PFSK-1 (cell line): Measurements from ENCODE around the gene URB2.

Experiments
- POLR2AphosphoS5 ChIP-seq: IDR thresholded peaks from 2 replicates; pipeline ENCODE4 v1.6.1; 2012; ENCODE audit warnings: low read depth, mild to moderate bottlenecking, control low read depth, low read length, moderate library complexity
- SIN3A ChIP-seq: IDR thresholded peaks from 2 replicates; pipeline ENCODE4 v1.6.1; 2012; ENCODE audit warnings: mild to moderate bottlenecking, low read length, moderate library complexity, borderline replicate concordance; ENCODE audit not compliant: insufficient read depth
- TF ChIP-seq, protein P1 (sequence below), 2 experiments: IDR thresholded peaks; 2 replicates each; pipeline versions ENCODE4 v1.6.1 to v1.8.0; 2011 to 2012; ENCODE audit warnings: low read depth in 2 of 2, low read length in 2 of 2, control low read depth in 1 of 2, inconsistent platforms in 1 of 2, mild to moderate bottlenecking in 1 of 2, moderate library complexity in 1 of 2; ENCODE audit not compliant: insufficient read depth in 1 of 2

DNA sequence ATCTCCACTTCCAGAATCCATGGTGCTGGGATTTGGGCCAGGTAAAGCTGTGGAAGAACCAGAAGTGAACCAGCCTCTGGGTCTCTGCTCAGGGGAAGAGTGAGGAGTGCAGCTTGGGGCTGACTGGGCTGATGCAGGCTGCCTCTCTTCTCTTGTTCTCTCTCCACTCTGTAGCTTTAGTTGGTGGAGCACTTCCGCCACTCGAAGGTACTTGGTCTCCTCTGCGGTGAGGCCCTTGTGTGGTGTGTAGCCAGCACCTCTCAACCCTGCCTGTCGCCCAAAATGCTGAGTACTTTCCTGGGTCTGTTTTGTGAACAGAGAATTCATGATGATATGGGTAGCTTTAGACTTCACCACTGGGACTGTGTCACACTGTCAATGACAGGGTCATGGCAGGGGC is 63.2 kb downstream of the URB2 start:
- no peak for TF ChIP-seq SIN3A
- TF ChIP-seq, protein P1, sequence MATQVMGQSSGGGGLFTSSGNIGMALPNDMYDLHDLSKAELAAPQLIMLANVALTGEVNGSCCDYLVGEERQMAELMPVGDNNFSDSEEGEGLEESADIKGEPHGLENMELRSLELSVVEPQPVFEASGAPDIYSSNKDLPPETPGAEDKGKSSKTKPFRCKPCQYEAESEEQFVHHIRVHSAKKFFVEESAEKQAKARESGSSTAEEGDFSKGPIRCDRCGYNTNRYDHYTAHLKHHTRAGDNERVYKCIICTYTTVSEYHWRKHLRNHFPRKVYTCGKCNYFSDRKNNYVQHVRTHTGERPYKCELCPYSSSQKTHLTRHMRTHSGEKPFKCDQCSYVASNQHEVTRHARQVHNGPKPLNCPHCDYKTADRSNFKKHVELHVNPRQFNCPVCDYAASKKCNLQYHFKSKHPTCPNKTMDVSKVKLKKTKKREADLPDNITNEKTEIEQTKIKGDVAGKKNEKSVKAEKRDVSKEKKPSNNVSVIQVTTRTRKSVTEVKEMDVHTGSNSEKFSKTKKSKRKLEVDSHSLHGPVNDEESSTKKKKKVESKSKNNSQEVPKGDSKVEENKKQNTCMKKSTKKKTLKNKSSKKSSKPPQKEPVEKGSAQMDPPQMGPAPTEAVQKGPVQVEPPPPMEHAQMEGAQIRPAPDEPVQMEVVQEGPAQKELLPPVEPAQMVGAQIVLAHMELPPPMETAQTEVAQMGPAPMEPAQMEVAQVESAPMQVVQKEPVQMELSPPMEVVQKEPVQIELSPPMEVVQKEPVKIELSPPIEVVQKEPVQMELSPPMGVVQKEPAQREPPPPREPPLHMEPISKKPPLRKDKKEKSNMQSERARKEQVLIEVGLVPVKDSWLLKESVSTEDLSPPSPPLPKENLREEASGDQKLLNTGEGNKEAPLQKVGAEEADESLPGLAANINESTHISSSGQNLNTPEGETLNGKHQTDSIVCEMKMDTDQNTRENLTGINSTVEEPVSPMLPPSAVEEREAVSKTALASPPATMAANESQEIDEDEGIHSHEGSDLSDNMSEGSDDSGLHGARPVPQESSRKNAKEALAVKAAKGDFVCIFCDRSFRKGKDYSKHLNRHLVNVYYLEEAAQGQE (IDR thresholded peaks at IDR 0.05; ENCODE audit: insufficient read depth in 1 of 2, low read depth in 2 of 2, low read length in 2 of 2): no peak
- no peak for TF ChIP-seq POLR2AphosphoS5
